HG03378 (cell line): ENCODE measurements around the gene PSRC1.

Experiments used
- ATAC-seq: cut with Tn5 transposase; IDR thresholded peaks from one replicate; pipeline ENCODE4 v1.9.1; 2021; ENCODE audit warnings: mild to moderate bottlenecking, moderate library complexity; ENCODE audit not compliant: unreplicated experiment

The PSRC1 gene

GRCh38 chr1:109259674-109260557 is 23.0 kb downstream of the PSRC1 start:
- ATAC-seq: no peak

- no peak for ATAC-seq
Observed at GRCh38 chr1:109258481-109259466, 24.2 kb downstream of the PSRC1 start.

- no peak for ATAC-seq
Observed at GRCh38 chr1:109257682-109258421, 25.1 kb downstream of the PSRC1 start.

DNA sequence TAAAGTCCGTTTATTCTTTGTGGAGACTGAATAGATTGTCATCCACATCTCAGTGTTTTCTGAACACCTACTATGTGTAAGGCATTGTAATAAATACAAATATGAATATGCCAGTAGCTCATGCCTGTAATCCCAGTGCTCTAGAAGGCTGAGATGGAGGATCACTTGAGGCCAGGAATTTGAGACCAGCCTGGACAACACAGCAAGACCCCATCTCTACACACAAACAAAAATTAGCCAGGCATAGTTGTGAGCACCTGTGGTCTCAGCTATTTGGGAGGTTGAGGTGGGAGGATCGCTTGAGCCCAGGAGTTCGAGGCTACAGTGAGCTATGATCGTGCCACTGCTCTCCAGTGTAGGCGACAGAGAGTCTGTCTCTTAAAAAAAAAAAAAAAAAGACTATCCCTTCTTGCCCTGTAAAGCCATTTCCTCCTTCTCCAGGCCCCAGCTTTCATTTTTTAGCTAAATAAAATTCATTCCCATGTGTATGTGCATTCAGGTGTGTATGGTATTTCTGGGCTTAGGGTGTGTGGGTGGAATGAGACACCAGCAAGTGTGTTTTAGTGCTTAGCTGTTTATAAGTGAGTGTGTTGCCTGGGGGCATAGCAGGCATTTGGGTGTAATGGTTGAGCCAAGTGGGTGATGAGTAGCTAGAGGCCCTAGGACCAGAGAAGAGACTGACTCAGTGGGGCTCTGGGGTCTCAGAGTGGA is 25.8 kb downstream of the PSRC1 start:
- no peak for ATAC-seq

DNA sequence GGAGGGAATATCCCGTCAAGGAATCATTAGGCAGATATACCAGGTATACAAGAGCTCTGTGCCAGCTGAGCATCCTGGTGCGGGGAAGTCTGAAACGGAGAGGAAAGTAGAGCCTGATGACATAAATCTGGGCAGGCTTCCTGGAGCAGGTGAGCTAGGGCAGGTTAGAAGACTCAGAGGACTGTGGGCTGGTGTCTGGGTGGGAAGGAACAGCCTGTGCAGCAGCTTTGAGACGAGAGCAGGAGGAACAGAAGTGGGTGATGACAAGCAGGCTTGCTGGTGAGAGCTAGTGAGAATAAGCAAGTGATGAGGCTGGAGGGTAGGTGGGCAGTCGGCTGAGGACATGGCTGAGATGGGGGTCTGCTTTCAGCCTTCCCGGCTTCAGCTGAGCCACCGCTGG is 26.9 kb downstream of the PSRC1 start:
- ATAC-seq: no peak

DNA sequence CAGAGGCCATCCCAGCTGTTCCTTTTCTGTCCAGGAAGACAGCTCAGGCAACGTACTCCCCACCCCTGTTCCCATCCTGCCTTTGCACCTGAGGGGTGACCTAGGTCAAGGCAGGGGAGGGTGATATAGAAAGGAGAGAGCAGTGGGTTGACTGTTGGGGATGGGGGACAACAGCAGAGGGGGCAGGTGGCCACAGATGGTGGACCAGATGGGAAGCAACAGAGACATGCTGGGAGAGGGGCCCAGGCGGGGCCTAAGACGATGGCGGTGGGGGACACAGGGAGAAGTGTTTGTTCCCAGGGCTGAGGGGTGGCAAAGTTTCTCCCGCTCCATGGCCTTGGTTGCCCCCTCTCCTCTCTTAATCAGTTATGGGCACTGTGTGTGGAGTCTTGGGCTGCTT is 27.3 kb downstream of the PSRC1 start:
- ATAC-seq: no peak

DNA sequence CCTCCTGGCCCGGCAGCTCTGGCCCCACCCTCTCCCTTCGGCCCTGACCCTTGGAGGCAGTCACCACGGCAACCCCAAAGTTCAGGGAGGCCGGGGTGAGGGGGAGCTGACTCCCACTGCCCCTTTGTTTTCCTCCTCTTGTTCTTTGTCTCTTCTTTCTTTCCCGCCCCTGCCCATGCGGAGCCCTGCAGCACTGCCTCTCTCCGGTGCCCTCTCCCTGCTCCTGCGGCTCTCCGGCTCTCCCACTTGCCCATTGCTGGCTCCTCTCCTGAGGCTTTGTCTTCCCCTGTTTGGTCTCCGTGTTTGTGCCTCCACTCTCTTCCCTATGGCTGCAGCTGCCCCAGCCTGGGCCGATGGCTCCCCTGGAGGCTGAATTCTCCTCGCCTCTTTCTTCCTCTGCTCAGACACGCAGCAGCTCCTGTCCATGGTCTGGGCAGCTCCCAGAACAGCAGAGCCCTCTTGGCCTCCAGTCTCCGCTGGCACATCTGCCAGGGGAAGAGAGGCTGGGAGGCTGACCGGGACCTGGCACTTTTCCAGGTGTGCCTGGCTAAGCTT is 27.8 kb downstream of the PSRC1 start:
- no peak for ATAC-seq

DNA sequence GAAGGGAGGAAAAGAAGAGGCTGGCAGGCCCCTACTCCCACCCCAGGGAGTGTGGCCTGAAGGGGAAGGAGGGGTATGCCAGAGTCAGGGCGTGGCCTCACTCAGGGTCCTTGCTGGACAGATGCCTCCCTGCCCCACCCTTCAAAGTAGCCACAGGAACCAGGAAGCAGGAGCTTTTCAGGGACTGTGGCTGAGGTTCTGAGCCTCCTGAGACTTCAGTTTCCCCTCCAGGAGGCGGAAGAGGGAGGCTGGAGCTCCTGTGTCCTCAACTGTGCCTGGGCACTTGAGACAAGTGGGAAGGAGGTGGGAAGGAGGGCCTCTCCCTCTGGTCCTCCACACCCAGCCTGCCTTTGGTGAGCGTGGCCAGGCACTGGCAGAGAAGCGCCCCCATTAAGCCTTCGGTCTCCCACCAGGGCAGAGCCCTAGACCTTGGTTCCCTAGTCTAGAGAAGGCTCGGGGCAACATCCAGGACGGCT is 28.3 kb downstream of the PSRC1 start:
- ATAC-seq: no peak

GRCh38 chr1:109253803-109254620 is 28.9 kb downstream of the PSRC1 start:
- no peak for ATAC-seq

- ATAC-seq: no peak
Observed at GRCh38 chr1:109252893-109253802, 29.8 kb downstream of the PSRC1 start.

- no peak for ATAC-seq
Observed at GRCh38 chr1:109252167-109252892, 30.6 kb downstream of the PSRC1 start.

DNA sequence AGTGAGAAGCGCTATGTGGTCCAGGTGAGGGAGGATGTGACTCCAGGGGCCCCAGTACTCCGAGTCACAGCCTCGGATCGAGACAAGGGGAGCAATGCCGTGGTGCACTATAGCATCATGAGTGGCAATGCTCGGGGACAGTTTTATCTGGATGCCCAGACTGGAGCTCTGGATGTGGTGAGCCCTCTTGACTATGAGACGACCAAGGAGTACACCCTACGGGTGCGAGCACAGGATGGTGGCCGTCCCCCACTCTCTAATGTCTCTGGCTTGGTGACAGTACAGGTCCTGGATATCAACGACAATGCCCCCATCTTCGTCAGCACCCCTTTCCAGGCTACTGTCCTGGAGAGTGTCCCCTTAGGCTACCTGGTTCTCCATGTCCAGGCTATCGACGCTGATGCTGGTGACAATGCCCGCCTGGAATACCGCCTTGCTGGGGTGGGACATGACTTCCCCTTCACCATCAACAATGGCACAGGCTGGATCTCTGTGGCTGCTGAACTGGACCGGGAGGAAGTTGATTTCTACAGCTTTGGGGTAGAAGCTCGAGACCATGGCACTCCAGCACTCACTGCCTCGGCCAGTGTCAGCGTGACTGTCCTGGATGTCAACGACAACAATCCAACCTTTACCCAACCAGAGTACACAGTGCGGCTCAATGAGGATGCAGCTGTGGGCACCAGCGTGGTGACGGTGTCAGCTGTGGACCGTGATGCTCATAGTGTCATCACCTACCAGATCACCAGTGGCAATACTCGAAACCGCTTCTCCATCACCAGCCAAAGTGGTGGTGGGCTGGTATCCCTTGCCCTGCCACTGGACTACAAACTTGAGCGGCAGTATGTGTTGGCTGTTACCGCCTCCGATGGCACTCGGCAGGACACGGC is 31.4 kb downstream of the PSRC1 start:
- ATAC-seq: no peak

- ATAC-seq: no peak
Observed at GRCh38 chr1:109250454-109251276, 32.3 kb downstream of the PSRC1 start.

- no peak for ATAC-seq
Observed at GRCh38 chr1:109249654-109250401, 33.1 kb downstream of the PSRC1 start.
